ENCODE data around the gene S1PR2.
A peak's percentile ranks its signal among the peaks of the same experiment; 100 is the strongest.

The S1PR2 gene

GRCh38 chr19:10230861-10231611 lies at the start of gene S1PR2:
TSS of gene S1PR2 (minus strand) at chr19:10231331. CDS start at chr19:10224905, 6,426 bp downstream.
- DNase-seq (ENCODE audit: low read depth), result peak; percentile 58

- no peak for DNase-seq (ENCODE audit: low read depth)
Observed at GRCh38 chr19:10279737-10280442, 48.8 kb upstream of the S1PR2 start.

GRCh38 chr19:10278935-10279334 lies 47.8 kb upstream of the S1PR2 start:
- DNase-seq (ENCODE audit: low read depth), result no peak

GRCh38 chr19:10277795-10278589 lies 46.9 kb upstream of the S1PR2 start:
- DNase-seq (ENCODE audit: low read depth), result no peak

GRCh38 chr19:10274589-10274988 lies 43.5 kb upstream of the S1PR2 start:
- no peak for DNase-seq (ENCODE audit: low read depth)

GRCh38 chr19:10271543-10272086 lies 40.5 kb upstream of the S1PR2 start:
- DNase-seq (ENCODE audit: low read depth), result peak; percentile 24

- DNase-seq (ENCODE audit: low read depth), result peak; percentile 65
Observed at GRCh38 chr19:10270616-10271394, 39.7 kb upstream of the S1PR2 start, which contains the start of gene ICAM1. TSS of gene ICAM1 (plus strand) at chr19:10271120. CDS start at chr19:10271160, 40 bp downstream.

GRCh38 chr19:10270180-10270615 lies 39.1 kb upstream of the S1PR2 start:
- peak; percentile 64 for DNase-seq (ENCODE audit: low read depth)

GRCh38 chr19:10269333-10270179 lies 38.4 kb upstream of the S1PR2 start:
- DNase-seq (ENCODE audit: low read depth), result peak; percentile 74

- no peak for DNase-seq (ENCODE audit: low read depth)
Observed at GRCh38 chr19:10268071-10268470, 36.9 kb upstream of the S1PR2 start.

- no peak for DNase-seq (ENCODE audit: low read depth)
Observed at GRCh38 chr19:10266706-10267105, 35.6 kb upstream of the S1PR2 start.

- DNase-seq (ENCODE audit: low read depth), result no peak
Observed at GRCh38 chr19:10262771-10263170, 31.6 kb upstream of the S1PR2 start.

GRCh38 chr19:10260141-10260584 lies 29.0 kb upstream of the S1PR2 start:
- DNase-seq (ENCODE audit: low read depth), result no peak

GRCh38 chr19:10259162-10259905 lies 28.2 kb upstream of the S1PR2 start:
- peak; percentile 74 for DNase-seq (ENCODE audit: low read depth)

- DNase-seq (ENCODE audit: low read depth), result no peak
Observed at GRCh38 chr19:10258080-10258710, 27.1 kb upstream of the S1PR2 start.

GRCh38 chr19:10256970-10257615 lies 26.0 kb upstream of the S1PR2 start:
- no peak for DNase-seq (ENCODE audit: low read depth)

- no peak for DNase-seq (ENCODE audit: low read depth)
Observed at GRCh38 chr19:10256551-10256950, 25.4 kb upstream of the S1PR2 start.

GRCh38 chr19:10255358-10255757 lies 24.2 kb upstream of the S1PR2 start:
- no peak for DNase-seq (ENCODE audit: low read depth)

- DNase-seq (ENCODE audit: low read depth), result no peak
Observed at GRCh38 chr19:10254244-10254643, 23.1 kb upstream of the S1PR2 start.
